Rectal smooth muscle tissue (tissue), 1 donor: ENCODE data around the gene RAB11FIP2.

Experiments
- H3K27ac ChIP-seq: one replicate; pipeline ENCODE4 v1.7.0; 2013; ENCODE audit warnings: low read depth, low read length, inconsistent platforms
- H3K27me3 ChIP-seq: one replicate; pipeline ENCODE4 v1.7.0; 2013; ENCODE audit warnings: low read length; ENCODE audit not compliant: control insufficient read depth, insufficient read depth
- H3K36me3 ChIP-seq: one replicate; pipeline ENCODE4 v1.7.0; 2013; ENCODE audit warnings: low read length; ENCODE audit not compliant: control insufficient read depth, insufficient read depth
- H3K4me1 ChIP-seq: one replicate; pipeline ENCODE4 v1.7.0; 2013; ENCODE audit warnings: low read length; ENCODE audit not compliant: control insufficient read depth, insufficient read depth
- H3K4me3 ChIP-seq: one replicate; pipeline ENCODE4 v1.7.0; 2013; ENCODE audit warnings: low read length
- H3K9ac ChIP-seq: one replicate; pipeline ENCODE4 v1.7.0; 2013; ENCODE audit warnings: low read length

RAB11FIP2 gene

DNA sequence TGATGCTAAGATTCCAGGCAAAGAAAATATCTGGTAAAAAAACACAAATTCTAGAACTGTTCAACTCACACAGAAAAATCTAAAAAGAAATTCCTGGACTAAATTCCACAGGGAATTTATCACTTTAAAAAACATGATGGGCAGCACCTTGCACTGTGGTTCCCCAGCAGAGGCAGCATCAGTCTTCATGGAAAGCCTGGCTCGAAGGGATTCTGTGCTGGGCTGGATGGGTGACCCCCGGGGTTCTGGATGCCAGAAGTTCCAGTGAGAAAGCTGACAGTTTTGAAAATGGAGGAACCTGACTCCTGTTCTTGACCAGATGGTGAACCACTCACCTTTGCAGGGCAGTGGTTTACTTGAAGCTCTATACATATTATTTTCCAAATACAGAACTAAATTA is 52.0 kb downstream of the RAB11FIP2 start:
- Histone ChIP-seq H3K27me3 (no peaks in the 10 kb centered on the region), H3K36me3 (peaks cover 2% of the 10 kb centered on the region), H3K9ac (no peak overlapping the region), H3K4me1 (no peaks in the 10 kb centered on the region), H3K4me3 (no peak overlapping the region), H3K27ac (no peak overlapping the region)

DNA sequence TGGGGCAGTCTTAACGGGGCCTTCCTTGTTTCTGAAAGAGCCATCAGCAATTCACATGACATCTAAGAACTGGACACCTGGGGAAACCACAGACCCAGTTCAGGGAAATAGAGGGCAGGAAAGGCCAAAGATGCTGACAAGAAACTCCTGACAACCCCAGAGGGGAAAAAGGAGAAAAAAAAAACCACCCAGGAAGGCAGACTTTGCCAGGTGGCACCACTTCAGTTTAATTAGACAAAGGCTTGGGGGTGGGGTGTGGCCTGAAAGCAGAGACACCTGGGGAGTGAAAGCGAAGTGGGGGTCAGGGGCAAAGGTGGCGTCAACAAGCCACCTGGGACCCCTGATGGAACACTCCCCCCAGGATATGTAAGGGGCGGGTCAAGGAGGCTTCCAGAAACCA is 53.6 kb downstream of the RAB11FIP2 start:
- Histone ChIP-seq H3K4me3 (no peak overlapping the region), H3K27ac (no peak overlapping the region), H3K9ac (no peak overlapping the region), H3K4me1 (no peaks in the 10 kb centered on the region), H3K36me3 (no peaks in the 10 kb centered on the region), H3K27me3 (no peaks in the 10 kb centered on the region)

DNA sequence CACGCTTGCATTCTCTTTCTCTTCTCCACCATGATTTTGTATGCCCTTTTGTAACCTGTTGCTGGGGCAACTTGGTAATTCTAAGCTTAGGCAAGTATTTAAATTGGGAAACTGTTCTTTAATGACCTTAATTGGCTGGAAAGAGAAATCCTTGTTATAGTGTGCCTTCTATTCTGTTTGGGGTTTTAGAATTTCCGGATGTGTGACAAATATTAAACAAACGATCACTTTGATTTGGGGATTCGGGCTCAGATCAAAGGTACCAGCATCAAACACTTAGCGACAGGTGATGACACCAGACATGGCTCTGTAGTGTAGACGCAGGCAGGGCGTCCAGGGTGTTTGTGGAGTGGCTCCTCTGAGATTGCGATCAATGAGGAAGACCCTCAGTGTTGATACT is 55.0 kb downstream of the RAB11FIP2 start:
- H3K36me3 ChIP-seq: no peaks in the 10 kb centered on the region

DNA sequence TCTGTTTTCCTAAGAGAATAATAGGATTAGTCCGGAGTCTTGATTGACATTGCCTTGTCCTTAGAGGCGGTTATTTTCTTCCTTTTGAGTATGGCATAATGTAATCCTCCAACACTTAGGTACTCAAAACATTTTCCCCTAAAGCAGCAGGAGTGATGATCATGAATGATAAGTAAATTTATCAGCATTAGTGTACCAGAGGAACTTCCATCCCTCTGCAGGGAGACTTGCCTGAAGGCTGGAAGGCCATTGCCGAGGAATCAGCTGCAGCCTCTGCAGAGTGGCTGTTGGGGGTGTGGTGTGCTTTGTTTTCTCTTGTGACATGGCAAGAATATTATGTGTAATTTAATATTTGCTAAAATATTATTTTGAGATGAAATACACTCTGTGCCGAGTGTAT is 56.8 kb downstream of the RAB11FIP2 start:
- no peak overlapping the region for H3K4me3 ChIP-seq
- H3K9ac ChIP-seq: no peak overlapping the region
- no peaks in the 10 kb centered on the region for H3K4me1 ChIP-seq

More for the DNA sequence above, 55.0 kb downstream of the RAB11FIP2 start:
- Histone ChIP-seq H3K27me3 (no peaks in the 10 kb centered on the region), H3K27ac (no peak overlapping the region), H3K9ac (no peak overlapping the region), H3K4me1 (no peaks in the 10 kb centered on the region), H3K4me3 (no peak overlapping the region)

DNA sequence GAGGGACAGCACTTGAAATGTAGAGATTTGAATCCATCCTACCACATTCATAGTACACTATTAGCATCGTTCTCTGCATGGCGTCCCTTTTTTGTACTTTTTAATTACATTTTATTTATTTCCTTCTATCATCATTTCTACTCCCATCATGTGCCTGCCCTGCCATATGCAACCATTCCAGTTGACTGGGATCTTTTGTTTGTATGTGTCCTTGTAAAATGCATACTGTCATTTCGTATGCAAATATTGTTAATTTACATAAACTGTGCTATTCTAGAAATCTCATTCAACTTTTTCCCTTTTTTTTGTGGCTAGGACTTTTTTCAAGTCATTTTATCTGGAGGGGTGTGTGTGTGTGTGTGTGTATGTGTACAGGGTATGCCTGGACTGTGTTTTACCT is 57.9 kb downstream of the RAB11FIP2 start:
- Histone ChIP-seq H3K27ac (no peak overlapping the region), H3K9ac (no peak overlapping the region), H3K4me1 (no peaks in the 10 kb centered on the region), H3K27me3 (no peaks in the 10 kb centered on the region), H3K36me3 (no peaks in the 10 kb centered on the region), H3K4me3 (no peak overlapping the region)

More for the DNA sequence above, 56.8 kb downstream of the RAB11FIP2 start:
- Histone ChIP-seq H3K36me3 (no peaks in the 10 kb centered on the region), H3K27ac (no peak overlapping the region), H3K27me3 (no peaks in the 10 kb centered on the region)

DNA sequence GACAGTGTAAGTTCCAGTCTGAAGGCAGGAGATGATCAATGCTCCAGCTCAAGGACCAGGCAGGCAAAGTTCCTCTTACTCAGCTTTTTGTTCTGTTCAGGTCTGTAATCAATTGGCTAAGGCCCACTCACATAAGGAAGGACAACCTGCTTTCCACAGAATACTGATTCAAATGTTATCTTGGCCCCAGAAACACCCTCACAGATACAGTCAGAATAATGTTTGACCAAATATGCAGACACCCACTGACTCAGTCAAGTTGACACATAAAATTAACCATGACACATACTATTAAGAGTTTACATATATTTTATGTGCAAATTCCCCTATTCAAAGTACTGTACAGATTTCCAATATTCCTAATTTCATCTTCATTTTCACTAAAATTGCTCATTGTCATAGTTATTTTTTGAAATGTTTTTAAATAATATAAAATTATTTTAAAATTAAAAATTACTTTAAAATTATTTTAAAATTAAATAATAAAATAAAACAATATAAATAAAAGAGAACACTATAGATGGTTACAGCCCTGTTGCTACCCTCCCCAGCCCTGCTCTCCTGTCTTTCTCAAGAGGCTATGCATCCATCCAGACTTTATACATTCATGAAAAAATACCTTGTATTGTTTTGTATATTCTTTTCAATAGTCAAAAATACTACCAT is 59.4 kb downstream of the RAB11FIP2 start:
- Histone ChIP-seq H3K4me1 (no peaks in the 10 kb centered on the region), H3K27me3 (no peaks in the 10 kb centered on the region), H3K9ac (no peak overlapping the region), H3K27ac (no peak overlapping the region), H3K36me3 (no peaks in the 10 kb centered on the region), H3K4me3 (no peak overlapping the region)

DNA sequence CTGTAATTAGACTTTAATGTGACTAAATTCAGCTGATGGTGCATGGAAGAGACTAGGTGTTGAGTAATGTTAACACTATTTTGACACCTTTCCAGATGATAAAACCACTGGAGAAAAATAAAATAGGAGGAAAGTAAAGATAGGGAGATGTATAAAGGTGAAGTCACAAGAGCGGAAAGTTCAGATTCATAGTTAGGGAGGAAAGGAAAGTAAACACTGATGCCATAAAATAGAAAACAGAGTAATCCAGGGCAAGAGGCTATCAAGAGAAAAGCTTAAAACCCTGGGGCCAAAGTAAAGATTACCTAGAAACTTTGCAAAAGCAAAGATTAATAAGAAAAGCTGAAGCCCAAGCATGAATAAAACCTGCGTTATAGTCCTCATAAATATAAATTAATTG is 62.8 kb downstream of the RAB11FIP2 start:
- Histone ChIP-seq H3K9ac (no peak overlapping the region), H3K4me3 (no peak overlapping the region), H3K27ac (no peak overlapping the region), H3K27me3 (no peaks in the 10 kb centered on the region), H3K36me3 (no peaks in the 10 kb centered on the region), H3K4me1 (no peaks in the 10 kb centered on the region)

DNA sequence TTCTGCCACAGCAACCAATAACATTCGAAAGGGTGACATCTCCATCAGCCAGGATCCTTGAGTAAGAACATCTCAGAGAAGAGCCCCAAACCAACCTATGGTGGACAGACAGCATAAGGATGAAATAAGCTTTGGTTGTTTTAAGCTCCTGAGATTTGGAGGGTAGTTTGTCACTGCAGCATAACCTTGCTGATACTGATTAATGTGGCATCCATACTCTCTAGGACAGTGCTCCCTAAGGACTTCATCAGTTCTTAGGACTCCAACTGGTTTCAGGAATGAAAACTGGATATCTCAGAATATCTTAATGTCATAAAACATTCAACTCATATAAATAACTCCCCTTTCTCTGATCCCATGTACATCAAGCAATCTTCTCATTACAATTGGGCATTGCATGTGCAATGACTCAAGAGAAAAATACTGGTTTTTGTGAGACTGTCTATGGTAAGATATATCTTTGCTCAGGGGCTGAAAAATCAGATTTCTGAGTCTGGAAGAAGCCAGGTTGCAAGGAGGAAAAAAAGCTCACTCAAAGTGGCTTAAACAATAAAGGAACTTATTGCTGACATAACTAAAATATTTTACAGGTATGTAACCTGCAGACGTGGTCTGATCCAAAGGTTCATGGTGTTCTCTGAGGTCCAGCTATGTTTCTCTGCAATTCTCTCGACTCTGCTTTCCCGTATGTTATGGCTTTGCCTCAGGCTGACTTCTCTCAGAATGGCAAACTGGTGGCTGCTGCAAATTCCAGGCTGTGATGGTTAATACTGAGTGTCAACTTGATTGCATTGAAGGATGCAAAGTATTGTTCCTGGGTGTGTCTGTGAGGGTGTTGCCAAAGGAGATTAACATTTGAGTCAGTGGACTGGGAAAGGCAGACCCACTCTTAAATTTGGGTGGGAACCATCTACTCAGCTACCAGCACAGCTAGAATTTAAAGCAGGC is 65.7 kb downstream of the RAB11FIP2 start:
- Histone ChIP-seq H3K9ac (no peak overlapping the region), H3K4me3 (no peak overlapping the region), H3K27me3 (no peaks in the 10 kb centered on the region), H3K27ac (no peak overlapping the region), H3K4me1 (no peaks in the 10 kb centered on the region), H3K36me3 (no peaks in the 10 kb centered on the region)

GRCh38 chr10:117980216-117980615 is 66.5 kb downstream of the RAB11FIP2 start:
- Histone ChIP-seq H3K27me3 (no peaks in the 10 kb centered on the region), H3K27ac (no peak overlapping the region), H3K9ac (no peak overlapping the region), H3K36me3 (no peaks in the 10 kb centered on the region), H3K4me3 (no peak overlapping the region), H3K4me1 (no peaks in the 10 kb centered on the region)

- Histone ChIP-seq H3K27me3 (no peaks in the 10 kb centered on the region), H3K9ac (no peak overlapping the region), H3K4me1 (no peaks in the 10 kb centered on the region), H3K4me3 (no peak overlapping the region), H3K27ac (no peak overlapping the region), H3K36me3 (no peaks in the 10 kb centered on the region)
These were observed 74.4 kb downstream of the RAB11FIP2 start for GRCh38 chr10:117972168-117972837.

DNA sequence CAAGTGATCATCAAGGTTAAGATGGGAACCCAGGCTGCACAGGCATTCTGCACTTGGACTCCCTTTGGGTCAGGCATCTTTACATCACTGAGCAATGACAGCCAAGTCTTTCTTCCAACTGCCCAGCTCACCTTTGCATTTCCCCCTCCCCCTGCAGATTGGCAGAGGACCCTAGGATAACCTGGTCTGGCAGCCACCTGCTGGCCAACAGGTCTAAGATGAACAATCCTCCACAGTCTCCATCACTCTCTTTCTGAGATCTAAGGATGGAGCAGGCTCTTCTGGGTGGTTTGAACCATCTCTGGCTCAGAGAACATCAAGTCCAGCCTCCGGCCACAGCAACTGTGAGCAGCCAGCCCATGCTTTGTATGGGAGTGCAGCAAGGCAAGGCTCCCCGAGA is 75.8 kb downstream of the RAB11FIP2 start:
- Histone ChIP-seq H3K36me3 (no peaks in the 10 kb centered on the region), H3K27ac (no peak overlapping the region), H3K27me3 (no peaks in the 10 kb centered on the region), H3K9ac (no peak overlapping the region), H3K4me1 (no peaks in the 10 kb centered on the region), H3K4me3 (no peak overlapping the region)

GRCh38 chr10:117969592-117969991 is 77.1 kb downstream of the RAB11FIP2 start:
- Histone ChIP-seq H3K36me3 (no peaks in the 10 kb centered on the region), H3K4me1 (no peaks in the 10 kb centered on the region), H3K9ac (no peak overlapping the region), H3K4me3 (no peak overlapping the region), H3K27ac (no peak overlapping the region), H3K27me3 (no peaks in the 10 kb centered on the region)
